ENCODE data around the gene PIH1D2.
"Not testable (repeated sequence)": the region's sequence is repeated elsewhere in the genome, so short reads cannot be mapped to it uniquely, and the experiment has no call there.

PIH1D2 gene

GRCh38 chr11:112049777-112050176 is 24.0 kb downstream of the PIH1D2 start:
- Histone ChIP-seq H3K36me3 (peaks cover 92% of the 10 kb centered on the region), H3K27me3 (no peaks in the 10 kb centered on the region), H3K4me3 (ENCODE audit: low read depth, low read length) (no peak overlapping the region), H3K4me1 (no peaks in the 10 kb centered on the region), H3K9me3 (no peaks in the 10 kb centered on the region)
- TF ChIP-seq CTCF (IDR thresholded peaks at IDR 0.05; ENCODE audit: low read depth, low read length) = no peak
- DNase-seq = no peak

GRCh38 chr11:112048256-112048655 is 25.6 kb downstream of the PIH1D2 start:
- H3K4me1 ChIP-seq; DNase-seq; H3K9me3 ChIP-seq; H3K27me3 ChIP-seq; H3K4me3 ChIP-seq (ENCODE audit: low read depth, low read length): not testable (repeated sequence)
- H3K36me3 ChIP-seq = peaks cover 91% of the 10 kb centered on the region

- H3K36me3 ChIP-seq = peaks cover 91% of the 10 kb centered on the region
- not testable (repeated sequence) for H3K4me3 ChIP-seq (ENCODE audit: low read depth, low read length); DNase-seq; H3K4me1 ChIP-seq; H3K27me3 ChIP-seq; H3K9me3 ChIP-seq
These were observed 27.2 kb downstream of the PIH1D2 start for GRCh38 chr11:112046647-112047046.

GRCh38 chr11:112044961-112045360 is 28.9 kb downstream of the PIH1D2 start:
- no peak overlapping the region for H3K4me3 ChIP-seq (ENCODE audit: low read depth, low read length)
- DNase-seq = no peak
- H3K27me3 ChIP-seq = no peaks in the 10 kb centered on the region; the same call in 1 of the 2 replicates
- H3K36me3 ChIP-seq = peaks cover 91% of the 10 kb centered on the region
- H3K9me3 ChIP-seq = no peaks in the 10 kb centered on the region
- H3K4me1 ChIP-seq = no peaks in the 10 kb centered on the region
- TF ChIP-seq CTCF (IDR thresholded peaks at IDR 0.05; ENCODE audit: low read depth, low read length) = no peak

GRCh38 chr11:112042961-112043304 is 30.9 kb downstream of the PIH1D2 start:
- H3K36me3 ChIP-seq = peaks cover 89% of the 10 kb centered on the region
- no peaks in the 10 kb centered on the region for H3K9me3 ChIP-seq
- TF ChIP-seq CTCF (IDR thresholded peaks at IDR 0.05; ENCODE audit: low read depth, low read length) = no peak
- no peaks in the 10 kb centered on the region for H3K4me1 ChIP-seq
- no peak for DNase-seq
- H3K27me3 ChIP-seq = no peaks in the 10 kb centered on the region; the same call in 1 of the 2 replicates
- no peak overlapping the region for H3K4me3 ChIP-seq (ENCODE audit: low read depth, low read length)

- H3K4me3 ChIP-seq (ENCODE audit: low read depth, low read length) = no peak overlapping the region
- H3K36me3 ChIP-seq = peaks cover 89% of the 10 kb centered on the region
- TF ChIP-seq CTCF (IDR thresholded peaks at IDR 0.05; ENCODE audit: low read depth, low read length) = no peak
- no peaks in the 10 kb centered on the region; the same call in 1 of the 2 replicates for H3K27me3 ChIP-seq
- H3K9me3 ChIP-seq = no peaks in the 10 kb centered on the region
- DNase-seq = no peak
- no peaks in the 10 kb centered on the region for H3K4me1 ChIP-seq
These were observed 31.5 kb downstream of the PIH1D2 start for GRCh38 chr11:112042161-112042960.

GRCh38 chr11:112037527-112037926 is 36.3 kb downstream of the PIH1D2 start:
- Histone ChIP-seq H3K4me1 (no peaks in the 10 kb centered on the region), H3K9me3 (no peaks in the 10 kb centered on the region), H3K36me3 (peaks cover 72% of the 10 kb centered on the region), H3K4me3 (ENCODE audit: low read depth, low read length) (no peak overlapping the region), H3K27me3 (no peaks in the 10 kb centered on the region; the same call in 1 of the 2 replicates)
- no peak for DNase-seq
- TF ChIP-seq CTCF (IDR thresholded peaks at IDR 0.05; ENCODE audit: low read depth, low read length) = no peak
